CD8-positive, alpha-beta memory T cell (primary cell): ENCODE measurements around the gene SNCB. TPM values are rescaled to one million over a fixed set of nuclear protein-coding genes. Genes with fewer than 3 reads are reported as not detected.

Experiments used
- CTCF ChIA-PET: fragments of 350-600 bp; sonication (Branson Sonifier 250); formaldehyde crosslinking; loops from one replicate; lab custom pipeline; 2021; ENCODE audit warnings: antibody characterized with exemption; lab: Charles Lee
- POLR2A ChIA-PET: fragments of 350-600 bp; sonication (Branson Sonifier 250); formaldehyde crosslinking; loops from one replicate; lab custom pipeline; 2021; ENCODE audit warnings: antibody characterized with exemption; lab: Charles Lee
- DNase-seq, 5 donors: peaks; one replicate each; pipeline versions ENCODE4 v3.0.0 to v3.0.0-alpha.2; 2020 to 2022; ENCODE audit warnings: mixed read lengths in 1 of 5
- H3K27ac ChIP-seq: one replicate; pipeline ENCODE4 v1.7.0; 2013; ENCODE audit warnings: low read depth, mild to moderate bottlenecking, low read length, moderate library complexity
- H3K27me3 ChIP-seq: 2 replicates; pipeline ENCODE4 v1.7.0; 2013; ENCODE audit warnings: low read length, mild to moderate bottlenecking; ENCODE audit not compliant: insufficient read depth, poor library complexity, severe bottlenecking
- H3K36me3 ChIP-seq: 2 replicates; pipeline ENCODE4 v1.7.0; 2013; ENCODE audit warnings: mild to moderate bottlenecking, low read length, moderate library complexity; ENCODE audit not compliant: insufficient read depth
- H3K4me1 ChIP-seq: 2 replicates; pipeline ENCODE4 v1.7.0; 2013; ENCODE audit warnings: mild to moderate bottlenecking, low read length, moderate library complexity; ENCODE audit not compliant: insufficient read depth
- H3K4me3 ChIP-seq: 2 replicates; pipeline ENCODE4 v1.7.0; 2013; ENCODE audit warnings: mild to moderate bottlenecking, low read length
- H3K9me3 ChIP-seq: 2 replicates; pipeline ENCODE4 v1.7.0; 2013; ENCODE audit warnings: mild to moderate bottlenecking, low read length
- H3K27ac Mint-ChIP-seq, 8 donors: one replicate each; pipeline ENCODE4 v1.8.0; 2020 to 2021; ENCODE audit warnings: mixed read lengths in 8 of 8, mild to moderate bottlenecking in 6 of 8, inconsistent platforms in 3 of 8, moderate library complexity in 3 of 8
- H3K27me3 Mint-ChIP-seq, 2 donors: one replicate each; pipeline ENCODE4 v1.8.0; 2020 to 2021; ENCODE audit warnings: mixed read lengths in 2 of 2, mild to moderate bottlenecking in 1 of 2, moderate library complexity in 1 of 2
- H3K36me3 Mint-ChIP-seq, 3 donors: one replicate each; pipeline ENCODE4 v1.8.0; 2020 to 2021; ENCODE audit warnings: mixed read lengths in 3 of 3, inconsistent platforms in 1 of 3, mild to moderate bottlenecking in 1 of 3
- H3K4me1 Mint-ChIP-seq, 3 donors: one replicate each; pipeline ENCODE4 v1.8.0; 2020 to 2021; ENCODE audit warnings: mixed read lengths in 3 of 3, inconsistent platforms in 1 of 3, mild to moderate bottlenecking in 1 of 3
- H3K4me3 Mint-ChIP-seq, 7 donors: one replicate each; pipeline ENCODE4 v1.8.0; 2020 to 2021; ENCODE audit warnings: mixed read lengths in 7 of 7, mild to moderate bottlenecking in 6 of 7, moderate library complexity in 4 of 7, inconsistent platforms in 2 of 7
- H3K9me3 Mint-ChIP-seq, 5 donors: one replicate each; pipeline ENCODE4 v1.8.0; 2020 to 2022; ENCODE audit warnings: mixed read lengths in 5 of 5, mild to moderate bottlenecking in 3 of 5, moderate library complexity in 2 of 5, inconsistent platforms in 1 of 5
- polyA plus RNA-seq: library from polyadenylated mRNA; unstranded; fragments of 300-500 nt; fragmentation: Illumina TruSeq; gene quantifications from one replicate; pipeline ENCODE4 v1.2.3, GENCODE V29; 2021
- total RNA-seq, 2 experiments: library from RNA; stranded (reverse); gene quantifications; one replicate each; pipeline ENCODE4 v1.2.3, GENCODE V29; 2021

SNCB gene
- total and polyA plus RNA-seq, 3 experiments from 2014 or later, result not detected

DNA sequence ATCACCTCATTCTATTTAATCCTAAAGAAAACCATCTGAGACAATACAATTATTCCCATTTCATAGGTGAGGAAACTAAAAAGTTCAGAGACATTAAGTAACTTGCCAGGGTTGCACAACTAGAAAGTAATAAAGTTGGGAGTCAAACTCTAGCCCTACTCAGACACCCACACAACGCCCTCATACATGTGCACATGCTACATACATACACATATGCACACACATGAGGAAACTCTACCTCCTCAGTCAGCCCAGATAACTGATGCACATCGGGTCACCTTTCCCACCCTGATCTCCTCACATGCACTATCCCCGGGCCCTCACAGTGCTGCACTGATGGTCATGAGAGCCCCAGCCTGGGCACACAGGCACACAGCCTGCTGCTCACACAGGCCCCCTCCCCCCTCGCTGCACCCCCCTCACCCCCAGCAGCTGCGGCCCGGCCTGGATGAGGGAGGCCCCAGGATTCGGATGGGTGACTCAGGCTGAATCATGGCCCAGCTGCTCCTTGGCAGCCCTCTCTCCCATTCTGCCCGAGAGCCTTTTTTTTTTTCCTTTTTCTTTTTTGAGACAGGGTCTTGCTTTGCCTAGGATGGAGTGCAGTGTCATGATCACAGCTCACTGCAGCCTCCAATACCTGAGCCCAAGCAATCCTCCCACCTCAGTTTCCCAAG lies 15.4 kb downstream of the SNCB start:
- CTCF ChIA-PET, result no interaction called here
- H3K27me3 ChIP-seq, result peaks cover 26% of the 10 kb centered on the region
- H3K9me3 ChIP-seq, result no peaks in the 10 kb centered on the region
- no peak overlapping the region for H3K4me3 ChIP-seq
- Mint-ChIP-seq H3K4me1 (peaks cover 8 to 19% (median 9%) of the 10 kb centered on the region in 3 donors), H3K27ac (no peak overlapping the region), H3K36me3 (no peaks in the 10 kb centered on the region), H3K27me3 (peaks cover 35 to 70% of the 10 kb centered on the region in 2 donors), H3K9me3 (no peaks in the 10 kb centered on the region), H3K4me3 (peak overlapping the region in 1 of 7 donors; percentile 60)
- peaks cover 11% of the 10 kb centered on the region for H3K4me1 ChIP-seq
- H3K36me3 ChIP-seq, result no peaks in the 10 kb centered on the region
- POLR2A ChIA-PET, result no interaction called here
- DNase-seq, result no peak
- no peak overlapping the region for H3K27ac ChIP-seq

DNA sequence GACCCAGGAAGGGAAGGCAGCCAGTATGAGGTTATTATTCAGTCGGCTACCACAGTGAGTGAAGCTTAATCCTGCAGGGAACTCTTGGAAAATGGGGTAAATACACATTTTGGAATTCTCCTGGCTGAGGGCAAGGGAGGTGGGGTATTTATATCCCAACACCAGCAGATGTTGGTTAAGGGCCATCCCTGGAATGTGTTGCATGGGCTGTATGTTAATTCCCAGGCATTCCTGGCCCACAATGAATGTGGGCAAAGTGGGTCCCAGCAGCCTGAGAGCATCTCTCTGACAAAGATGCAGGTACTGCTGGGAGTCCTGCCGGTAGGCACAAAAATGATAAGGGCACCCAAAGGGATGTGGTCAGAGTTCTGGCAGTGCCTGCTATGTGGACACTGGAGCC lies 17.5 kb downstream of the SNCB start:
- POLR2A ChIA-PET, result no interaction called here
- Mint-ChIP-seq H3K27me3 (peaks cover 25 to 58% of the 10 kb centered on the region in 2 donors), H3K4me3 (peak overlapping the region in 1 of 7 donors; percentile 56), H3K27ac (no peak overlapping the region), H3K4me1 (peaks cover 10 to 13% (median 12%) of the 10 kb centered on the region in 3 donors), H3K9me3 (peaks cover 0 to 2% (median 0%) of the 10 kb centered on the region in 5 donors), H3K36me3 (peaks cover 0 to 2% (median 0%) of the 10 kb centered on the region in 3 donors)
- Histone ChIP-seq H3K27ac (no peak overlapping the region), H3K36me3 (no peaks in the 10 kb centered on the region), H3K27me3 (peaks cover 8% of the 10 kb centered on the region), H3K4me3 (no peak overlapping the region), H3K4me1 (peaks cover 4% of the 10 kb centered on the region), H3K9me3 (no peaks in the 10 kb centered on the region)
- no peak for DNase-seq
- CTCF ChIA-PET, result interaction anchor here (1.5 kb wide), 1 partner anchor 18 kb away, joined by 4 read pairs; no protein-coding TSS in a partner anchor

DNA sequence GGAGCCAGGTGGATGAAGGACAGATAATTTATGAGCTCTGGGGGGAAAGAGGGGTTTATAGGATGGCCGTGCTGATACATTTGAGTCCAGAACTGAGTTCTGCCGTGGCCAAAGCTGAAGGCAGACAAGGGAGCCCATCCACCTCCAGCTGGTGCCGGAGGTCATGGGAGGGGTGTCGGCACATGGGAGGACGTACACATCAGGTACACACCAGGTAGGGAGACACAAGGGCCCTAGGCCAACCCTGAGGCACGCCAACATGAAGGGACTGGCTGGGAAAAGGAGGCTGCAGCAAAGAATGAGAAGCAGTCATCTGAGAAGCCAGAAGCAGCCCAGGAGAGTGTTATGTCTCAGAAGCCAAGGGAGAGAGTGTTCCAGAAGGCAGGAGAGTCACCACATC lies 18.3 kb downstream of the SNCB start:
- Histone ChIP-seq H3K4me1 (peaks cover 4% of the 10 kb centered on the region), H3K27me3 (peaks cover 8% of the 10 kb centered on the region), H3K4me3 (no peak overlapping the region), H3K9me3 (no peaks in the 10 kb centered on the region), H3K36me3 (no peaks in the 10 kb centered on the region), H3K27ac (no peak overlapping the region)
- Mint-ChIP-seq H3K27ac (peak overlapping the region in 1 of 8 donors; percentile 15), H3K4me3 (peak overlapping the region in 1 of 7 donors; percentile 67), H3K36me3 (peaks cover 0 to 2% (median 0%) of the 10 kb centered on the region in 3 donors), H3K9me3 (peaks cover 0 to 2% (median 0%) of the 10 kb centered on the region in 5 donors), H3K27me3 (peaks cover 16 to 50% of the 10 kb centered on the region in 2 donors), H3K4me1 (peaks cover 10 to 13% (median 12%) of the 10 kb centered on the region in 3 donors)
- ChIA-PET CTCF (no interaction called here), POLR2A (interaction anchor here (1.1 kb wide), 1 partner anchor 35 kb away, joined by 3 read pairs; the partner anchor contains the start of gene TSPAN17)
- no peak for DNase-seq

DNA sequence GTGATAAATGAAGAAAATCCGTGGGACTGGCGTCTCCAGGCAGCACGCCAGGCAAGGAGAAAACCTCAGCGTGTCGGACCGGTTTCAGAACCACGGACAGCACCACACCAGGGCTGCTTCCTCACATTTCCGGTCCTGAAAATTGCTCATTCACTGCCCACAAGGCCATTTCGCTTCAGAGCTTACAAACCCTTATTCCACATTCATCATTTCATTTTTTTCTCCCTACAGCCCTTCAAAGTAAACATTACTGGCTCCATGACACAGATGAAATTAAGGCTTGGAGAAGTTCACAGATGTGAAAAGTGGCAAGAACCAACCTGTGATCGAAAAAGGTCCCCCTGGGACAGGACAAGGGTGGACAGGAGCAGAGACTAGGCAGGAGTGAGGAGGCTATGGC lies 18.9 kb downstream of the SNCB start:
- CTCF ChIA-PET, result no interaction called here
- H3K27ac Mint-ChIP-seq, result no peak overlapping the region
- POLR2A ChIA-PET, result interaction anchor here (1.1 kb wide), 1 partner anchor 36 kb away, joined by 3 read pairs; the partner anchor contains the start of gene TSPAN17

DNA sequence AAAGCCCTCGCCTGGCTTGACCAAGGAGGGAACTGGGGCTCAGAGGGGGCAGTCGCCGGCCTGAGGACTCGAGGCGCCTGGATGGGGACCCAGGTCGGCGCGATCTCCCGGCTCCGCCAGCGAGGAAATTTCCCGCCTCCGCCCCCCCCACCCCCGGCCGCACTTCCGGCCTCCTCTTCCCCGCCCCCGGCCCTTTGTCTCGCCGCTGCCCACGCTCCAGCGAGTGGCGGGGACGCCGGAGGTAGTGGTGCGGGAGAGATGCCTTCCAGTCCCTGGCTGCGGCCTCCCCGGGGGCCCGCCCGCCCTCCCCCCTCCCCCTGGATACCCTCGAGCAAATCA lies 19.9 kb downstream of the SNCB start:
- CTCF ChIA-PET, result no interaction called here
- no peak for DNase-seq
- Histone ChIP-seq H3K27ac (no peak overlapping the region), H3K9me3 (no peaks in the 10 kb centered on the region), H3K36me3 (no peaks in the 10 kb centered on the region), H3K27me3 (peaks cover 8% of the 10 kb centered on the region), H3K4me3 (no peak overlapping the region), H3K4me1 (peaks cover 4% of the 10 kb centered on the region)
- Mint-ChIP-seq H3K4me3 (peak overlapping the region; percentile 63 to 91 (median 80)), H3K27ac (no peak overlapping the region), H3K4me1 (peaks cover 10 to 13% (median 12%) of the 10 kb centered on the region in 3 donors), H3K9me3 (peaks cover 0 to 2% (median 0%) of the 10 kb centered on the region in 5 donors), H3K27me3 (peaks cover 10 to 34% of the 10 kb centered on the region in 2 donors), H3K36me3 (peaks cover 0 to 2% (median 0%) of the 10 kb centered on the region in 3 donors)
- POLR2A ChIA-PET, result no interaction called here

More for the DNA sequence above, 18.9 kb downstream of the SNCB start:
- H3K4me3 ChIP-seq, result no peak overlapping the region
- peaks cover 8% of the 10 kb centered on the region for H3K27me3 ChIP-seq
- H3K27me3 Mint-ChIP-seq, result peaks cover 16 to 44% of the 10 kb centered on the region in 2 donors
- peak overlapping the region in 6 of 7 donors; percentile 2 to 67 (median 31) for H3K4me3 Mint-ChIP-seq
- peaks cover 0 to 2% (median 0%) of the 10 kb centered on the region in 5 donors for H3K9me3 Mint-ChIP-seq
- DNase-seq, result peak; percentile 40 to 63 (median 44)
- H3K4me1 Mint-ChIP-seq, result peaks cover 10 to 13% (median 12%) of the 10 kb centered on the region in 3 donors
- H3K27ac ChIP-seq, result no peak overlapping the region
- no peaks in the 10 kb centered on the region for H3K9me3 ChIP-seq
- no peaks in the 10 kb centered on the region for H3K36me3 ChIP-seq
- H3K4me1 ChIP-seq, result peaks cover 4% of the 10 kb centered on the region
- H3K36me3 Mint-ChIP-seq, result peaks cover 0 to 2% (median 0%) of the 10 kb centered on the region in 3 donors

DNA sequence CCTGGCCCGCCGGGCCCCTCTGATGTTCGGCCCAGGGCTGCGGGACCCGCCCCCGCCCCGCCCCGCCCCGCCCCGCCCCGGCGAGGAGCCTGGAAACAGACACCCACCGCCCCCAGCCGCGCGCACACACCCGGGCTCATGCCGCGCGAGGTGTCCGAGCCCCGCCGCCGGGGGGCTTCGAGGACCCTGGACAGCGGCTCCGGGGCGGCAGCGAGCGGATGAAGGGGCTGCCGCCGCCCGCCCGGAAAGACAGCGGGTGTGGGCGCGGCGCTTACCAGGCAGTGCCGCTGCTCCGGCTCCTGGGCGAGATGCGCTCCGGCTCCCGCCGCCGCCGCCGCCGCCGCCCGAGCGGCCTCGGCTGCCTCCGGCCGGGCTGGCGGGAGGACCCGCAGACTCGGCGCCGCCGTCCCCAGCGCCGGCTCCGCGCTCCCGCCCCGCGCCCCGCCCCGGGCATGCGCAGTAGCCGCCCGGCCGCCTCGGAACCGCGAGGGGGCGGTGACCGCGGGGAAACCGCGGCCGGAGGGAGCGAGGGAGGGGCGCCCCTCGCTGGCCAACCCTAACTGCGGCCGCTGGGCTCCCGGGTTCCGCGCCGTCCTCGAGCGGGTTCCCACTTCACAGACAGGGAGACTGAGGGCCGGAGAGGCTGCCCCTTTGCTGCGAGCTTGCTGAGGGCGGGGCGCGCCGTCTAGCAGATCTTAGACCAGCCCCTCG lies 20.5 kb downstream of the SNCB start, which contains the start of gene GPRIN1:
TSS of gene GPRIN1 (minus strand) at position 433 of the 711 bp plus-strand sequence. CDS start 10,322 bp downstream, outside the sequence.
- Mint-ChIP-seq H3K4me1 (peaks cover 10 to 13% (median 12%) of the 10 kb centered on the region in 3 donors), H3K27ac (peak within 1 kb of the TSS in 5 of 8 donors; percentile 31 to 88 (median 64)), H3K36me3 (peaks cover 0 to 2% (median 0%) of the 10 kb centered on the region in 3 donors), H3K27me3 (peaks cover 10 to 31% of the 10 kb centered on the region in 2 donors), H3K4me3 (peak within 1 kb of the TSS; percentile 83 to 93 (median 90)), H3K9me3 (peaks cover 0 to 2% (median 0%) of the 10 kb centered on the region in 5 donors)
- H3K4me3 ChIP-seq, result peak within 1 kb of the TSS; percentile 41
- ChIA-PET POLR2A (no interaction called here), CTCF (no interaction called here)
- H3K27me3 ChIP-seq, result peaks cover 8% of the 10 kb centered on the region
- H3K9me3 ChIP-seq, result no peaks in the 10 kb centered on the region
- no peaks in the 10 kb centered on the region for H3K36me3 ChIP-seq
- peaks cover 4% of the 10 kb centered on the region for H3K4me1 ChIP-seq
- H3K27ac ChIP-seq, result no peak within 1 kb of the TSS
- peak in 4 of 5 donors; percentile 28 to 47 (median 32) for DNase-seq

DNA sequence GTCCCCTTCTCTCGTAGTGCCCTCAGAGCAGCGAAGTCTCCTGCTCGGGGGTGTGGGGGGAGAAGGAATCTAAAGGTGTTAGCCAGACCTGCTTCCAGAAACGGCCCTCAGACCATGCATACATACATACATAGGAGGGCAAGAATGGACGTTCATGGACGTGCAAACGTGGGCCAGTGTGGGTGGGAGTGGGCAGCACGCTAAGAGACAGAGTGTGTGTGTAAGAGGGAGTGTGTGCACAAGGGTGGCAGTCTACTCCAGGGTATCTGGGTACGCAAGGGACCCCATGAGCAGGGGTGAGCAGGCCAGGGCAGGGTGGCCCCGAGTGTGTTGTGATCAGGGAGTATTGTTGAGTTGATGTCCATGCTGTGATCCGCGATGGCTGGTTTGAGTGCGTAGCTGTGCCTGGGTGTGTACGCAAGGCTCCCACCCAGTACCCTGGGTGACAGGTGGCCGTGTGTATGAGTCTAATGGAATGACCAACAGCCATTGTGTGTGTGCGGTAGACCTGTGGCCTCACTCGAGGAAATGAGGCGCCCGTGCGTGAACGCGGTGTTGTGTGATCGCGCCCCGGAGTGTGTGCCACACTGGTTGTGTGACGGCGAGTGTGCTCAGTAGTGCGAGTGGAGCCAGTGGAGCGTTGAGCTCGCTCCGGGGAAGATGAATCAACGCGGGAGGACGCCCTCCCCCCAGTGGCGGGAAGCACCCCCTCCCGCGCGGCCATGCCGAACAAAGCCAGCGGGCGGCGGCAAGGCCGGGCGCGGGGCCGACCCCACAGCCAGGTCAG lies 21.2 kb downstream of the SNCB start:
- Mint-ChIP-seq H3K9me3 (peaks cover 0 to 2% (median 0%) of the 10 kb centered on the region in 5 donors), H3K4me1 (peaks cover 10 to 13% (median 12%) of the 10 kb centered on the region in 3 donors), H3K27ac (peak overlapping the region in 5 of 8 donors; percentile 31 to 88 (median 64)), H3K27me3 (peaks cover 10 to 31% of the 10 kb centered on the region in 2 donors), H3K4me3 (peak overlapping the region; percentile 83 to 93 (median 90)), H3K36me3 (peaks cover 0 to 2% (median 0%) of the 10 kb centered on the region in 3 donors)
- POLR2A ChIA-PET, result no interaction called here
- Histone ChIP-seq H3K27ac (no peak overlapping the region), H3K36me3 (no peaks in the 10 kb centered on the region), H3K9me3 (no peaks in the 10 kb centered on the region), H3K27me3 (peaks cover 8% of the 10 kb centered on the region), H3K4me3 (peak overlapping the region; percentile 41), H3K4me1 (peaks cover 4% of the 10 kb centered on the region)
- no peak for DNase-seq
- CTCF ChIA-PET, result interaction anchor here (0.7 to 1.2 kb wide), 3 partner anchors 12 to 52 kb away, joined by 3 to 4 read pairs (median 3); no protein-coding TSS in a partner anchor
